ENCODE measurements around the gene SNAPC4. TPM values are rescaled to one million over a fixed set of nuclear protein-coding genes. Genes with fewer than 3 reads are reported as not detected.

The SNAPC4 gene
- polyA plus RNA-seq, 1 of the 3 experiments (the other 2 are of a cell fraction), result 9.2 TPM

DNA sequence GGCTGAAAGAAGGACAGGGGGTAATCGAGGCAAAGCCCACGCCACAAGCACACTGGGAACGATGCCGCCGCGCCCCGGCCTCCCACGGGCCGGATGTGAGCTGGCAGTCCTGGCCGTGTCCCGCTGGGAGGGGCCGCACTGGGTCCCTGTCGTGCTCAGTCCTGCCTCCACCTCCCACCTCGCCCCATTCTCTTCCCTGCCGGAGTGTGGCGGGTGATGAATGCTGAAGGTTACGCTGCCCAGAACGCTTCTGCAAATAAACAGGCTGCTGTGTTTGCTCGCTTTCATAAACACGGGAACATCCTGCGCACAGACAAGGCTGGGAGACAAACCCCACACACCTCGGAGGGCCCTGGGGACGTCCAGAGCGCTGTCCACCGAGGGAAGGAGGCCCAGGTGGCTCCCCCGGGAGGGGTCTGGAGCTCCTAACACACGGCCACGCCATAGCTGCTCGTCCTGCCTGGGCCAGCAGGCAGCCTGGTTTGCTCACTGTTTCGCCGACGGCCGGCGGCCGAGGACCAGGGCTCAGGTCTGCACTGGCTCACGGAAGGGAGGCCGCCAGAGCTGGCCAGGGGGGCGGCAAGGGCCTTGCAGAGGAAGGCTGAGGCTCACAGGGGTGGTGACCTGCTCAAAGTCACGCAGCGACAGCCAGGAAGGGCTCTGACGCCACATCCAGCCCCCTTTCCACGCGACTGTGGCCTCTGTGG is 38.8 kb downstream of the SNAPC4 start:
- Histone ChIP-seq H3K9me3 (no peaks in the 10 kb centered on the region), H3K9me2 (no peaks in the 10 kb centered on the region), H3K4me1 (ENCODE audit: control insufficient read depth in 1 of 2, insufficient read depth in 2 of 2, low read depth in 1 of 2, low read length in 1 of 2) (peaks cover 0 to 61% of the 10 kb centered on the region in 2 experiments; a peak in 1 of 4 replicates), H3K36me3 (replicated peaks in 1 of 2; ENCODE audit: control insufficient read depth in 1 of 2, insufficient read depth in 2 of 2, low read length in 1 of 2) (peaks cover 0 to 17% of the 10 kb centered on the region in 2 experiments), H3K4me2 (no peak overlapping the region), H3F3A (replicated peaks; ENCODE audit: insufficient read depth) (no peaks in the 10 kb centered on the region), H3K79me2 (ENCODE audit: insufficient read depth) (no peaks in the 10 kb centered on the region), H3K27me3 (ENCODE audit: insufficient read depth) (no peaks in the 10 kb centered on the region), H3K27ac (ENCODE audit: low read depth in 2 of 2, low read length in 1 of 2) (peak overlapping the region in 1 of 2 experiments; percentile 96; a peak in 2 of 4 replicates), H2AFZ (ENCODE audit: low read depth) (no peak overlapping the region), H3K9ac (no peak overlapping the region), H4K20me1 (ENCODE audit: insufficient read depth) (0 out of 2 replicates have a peak, but pooled peaks cover 3% of the 10 kb centered on the region), H3K4me3 (ENCODE audit: low read depth in 2 of 2, low read length in 1 of 2) (no peak overlapping the region)
- peak; percentile 69 for DNase-seq
- CTCF ChIA-PET, result interaction anchor here (0.6 to 6.8 kb wide), 8 partner anchors 10 to 227 kb away, joined by 3 to 65 read pairs (median 18); partner anchors contain the start of genes CARD9, GPSM1 and SNAPC4
- WGBS (ENCODE audit: low lambda C conversion rate), result 86% methylated on average over 15 of the region's 43 CpGs
- TF ChIP-seq YY1 (IDR thresholded peaks at IDR 0.05; ENCODE audit: low read depth) (no peak), FOXJ3 (CRISPR knock-in tag; IDR thresholded peaks at IDR 0.05) (peak; percentile 71)
- POLR2A ChIA-PET, result interaction anchor here (1.2 to 3.8 kb wide), 3 partner anchors 10 to 16 kb away, joined by 3 to 36 read pairs (median 8); partner anchors contain the start of gene CARD9

DNA sequence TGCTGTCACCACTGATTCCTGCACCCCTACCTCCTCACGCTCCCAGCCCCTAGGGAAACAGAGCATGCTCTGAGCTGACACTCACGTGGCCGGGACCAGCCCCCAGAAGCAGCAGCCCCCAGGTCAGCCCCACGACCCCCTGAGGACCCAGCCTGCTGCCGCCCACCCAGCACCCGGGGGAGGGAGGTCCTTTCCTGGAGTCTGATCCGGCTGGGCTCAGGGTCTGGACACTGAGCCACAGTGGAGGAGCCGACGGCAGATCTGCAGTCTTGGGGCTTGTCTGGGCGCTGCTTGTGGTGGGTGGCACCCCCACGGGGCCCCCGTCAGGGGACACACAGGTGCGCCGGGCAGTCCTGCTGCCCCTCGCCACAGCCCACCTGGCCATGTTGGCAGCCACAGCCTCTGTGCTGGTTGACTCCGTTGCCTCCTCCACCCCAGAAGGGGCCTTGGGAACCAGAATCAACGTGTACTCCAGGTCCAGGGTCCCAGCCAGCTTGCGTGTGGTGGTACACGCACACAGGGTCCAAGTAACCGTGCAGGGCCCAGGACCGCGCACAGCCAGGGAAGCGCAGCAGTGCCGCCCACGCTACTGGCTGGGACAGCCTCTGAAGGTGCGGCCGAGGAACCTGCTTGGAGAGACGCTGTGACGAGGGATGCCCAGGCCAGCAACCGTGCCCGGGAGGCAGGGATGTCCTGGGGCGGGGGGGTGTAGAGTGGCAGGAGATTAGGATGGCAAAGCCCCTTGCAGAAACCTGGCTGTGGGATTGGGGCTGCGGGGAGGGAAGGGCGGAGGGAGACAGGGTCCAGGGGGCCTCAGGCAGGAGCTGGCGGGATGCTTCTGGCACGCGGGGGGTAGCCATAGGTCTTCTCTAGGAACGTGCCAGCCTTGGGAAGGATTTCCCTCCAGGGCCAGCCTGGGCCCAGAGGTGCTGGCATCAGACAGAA is 39.9 kb downstream of the SNAPC4 start:
- Histone ChIP-seq H3K27me3 (ENCODE audit: insufficient read depth) (no peaks in the 10 kb centered on the region), H3K36me3 (replicated peaks in 1 of 2; ENCODE audit: control insufficient read depth in 1 of 2, insufficient read depth in 2 of 2, low read length in 1 of 2) (peaks cover 0 to 22% of the 10 kb centered on the region in 2 experiments), H3K4me1 (ENCODE audit: control insufficient read depth in 1 of 2, insufficient read depth in 2 of 2, low read depth in 1 of 2, low read length in 1 of 2) (peaks cover 0 to 54% of the 10 kb centered on the region in 2 experiments; a peak in 1 of 4 replicates), H3K9me2 (no peaks in the 10 kb centered on the region), H3K9ac (no peak overlapping the region), H3K9me3 (no peaks in the 10 kb centered on the region), H3K27ac (ENCODE audit: low read depth in 2 of 2, low read length in 1 of 2) (peak overlapping the region in 1 of 2 experiments; percentile 96; a peak in 2 of 4 replicates), H2AFZ (ENCODE audit: low read depth) (no peak overlapping the region), H3F3A (replicated peaks; ENCODE audit: insufficient read depth) (no peaks in the 10 kb centered on the region), H3K4me2 (no peak overlapping the region), H4K20me1 (ENCODE audit: insufficient read depth) (0 out of 2 replicates have a peak, but pooled peaks cover 3% of the 10 kb centered on the region), H3K4me3 (ENCODE audit: low read depth in 2 of 2, low read length in 1 of 2) (no peak overlapping the region), H3K79me2 (ENCODE audit: insufficient read depth) (no peaks in the 10 kb centered on the region)
- 97% methylated on average over 16 of the region's 38 CpGs for WGBS (ENCODE audit: low lambda C conversion rate)
- TF ChIP-seq CHD2 (IDR thresholded peaks at IDR 0.05; ENCODE audit: low read length, partially characterized antibody) (no peak), GATA2 (CRISPR knock-in tag; IDR thresholded peaks at IDR 0.05) (no peak), MEF2A (IDR thresholded peaks at IDR 0.05; ENCODE audit: borderline replicate concordance, low read depth) (no peak), JUND (IDR thresholded peaks at IDR 0.05) (no peak), FOXJ3 (CRISPR knock-in tag; IDR thresholded peaks at IDR 0.05) (no peak)
- TF ChIP-seq, protein P1, sequence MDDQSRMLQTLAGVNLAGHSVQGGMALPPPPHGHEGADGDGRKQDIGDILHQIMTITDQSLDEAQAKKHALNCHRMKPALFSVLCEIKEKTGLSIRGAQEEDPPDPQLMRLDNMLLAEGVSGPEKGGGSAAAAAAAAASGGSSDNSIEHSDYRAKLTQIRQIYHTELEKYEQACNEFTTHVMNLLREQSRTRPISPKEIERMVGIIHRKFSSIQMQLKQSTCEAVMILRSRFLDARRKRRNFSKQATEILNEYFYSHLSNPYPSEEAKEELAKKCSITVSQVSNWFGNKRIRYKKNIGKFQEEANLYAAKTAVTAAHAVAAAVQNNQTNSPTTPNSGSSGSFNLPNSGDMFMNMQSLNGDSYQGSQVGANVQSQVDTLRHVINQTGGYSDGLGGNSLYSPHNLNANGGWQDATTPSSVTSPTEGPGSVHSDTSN (IDR thresholded peaks at IDR 0.05), result peak; percentile 3; the same call in 1 of the 2 replicates
- DNase-seq, result no peak
- POLR2A ChIA-PET, result interaction anchor here (1.4 kb wide), 1 partner anchor 12 kb away, joined by 3 read pairs; no protein-coding TSS in a partner anchor
- CTCF ChIA-PET, result interaction anchor here (1.6 to 6.8 kb wide), 5 partner anchors 9 to 48 kb away, joined by 5 to 65 read pairs (median 28); partner anchors contain the start of genes CARD9 and SNAPC4
